GM19372 (cell line): ENCODE data around the gene HOXD13.

Source experiments
- ATAC-seq: cut with Tn5 transposase; IDR thresholded peaks from one replicate; pipeline ENCODE4 v1.9.1; 2021; ENCODE audit warnings: mild to moderate bottlenecking, low read depth, moderate library complexity; ENCODE audit not compliant: unreplicated experiment

Gene HOXD13

GRCh38 chr2:176093145-176093897 lies 800 bp downstream of the HOXD13 start:
- ATAC-seq = no peak

- ATAC-seq = no peak
Observed at GRCh38 chr2:176093898-176094249, 1.4 kb downstream of the HOXD13 start.

- no peak for ATAC-seq
Observed at GRCh38 chr2:176094349-176094748, 1.8 kb downstream of the HOXD13 start.

GRCh38 chr2:176095421-176095820 lies 2.9 kb downstream of the HOXD13 start:
- no peak for ATAC-seq

GRCh38 chr2:176096243-176096985 lies 3.9 kb downstream of the HOXD13 start:
- no peak for ATAC-seq

DNA sequence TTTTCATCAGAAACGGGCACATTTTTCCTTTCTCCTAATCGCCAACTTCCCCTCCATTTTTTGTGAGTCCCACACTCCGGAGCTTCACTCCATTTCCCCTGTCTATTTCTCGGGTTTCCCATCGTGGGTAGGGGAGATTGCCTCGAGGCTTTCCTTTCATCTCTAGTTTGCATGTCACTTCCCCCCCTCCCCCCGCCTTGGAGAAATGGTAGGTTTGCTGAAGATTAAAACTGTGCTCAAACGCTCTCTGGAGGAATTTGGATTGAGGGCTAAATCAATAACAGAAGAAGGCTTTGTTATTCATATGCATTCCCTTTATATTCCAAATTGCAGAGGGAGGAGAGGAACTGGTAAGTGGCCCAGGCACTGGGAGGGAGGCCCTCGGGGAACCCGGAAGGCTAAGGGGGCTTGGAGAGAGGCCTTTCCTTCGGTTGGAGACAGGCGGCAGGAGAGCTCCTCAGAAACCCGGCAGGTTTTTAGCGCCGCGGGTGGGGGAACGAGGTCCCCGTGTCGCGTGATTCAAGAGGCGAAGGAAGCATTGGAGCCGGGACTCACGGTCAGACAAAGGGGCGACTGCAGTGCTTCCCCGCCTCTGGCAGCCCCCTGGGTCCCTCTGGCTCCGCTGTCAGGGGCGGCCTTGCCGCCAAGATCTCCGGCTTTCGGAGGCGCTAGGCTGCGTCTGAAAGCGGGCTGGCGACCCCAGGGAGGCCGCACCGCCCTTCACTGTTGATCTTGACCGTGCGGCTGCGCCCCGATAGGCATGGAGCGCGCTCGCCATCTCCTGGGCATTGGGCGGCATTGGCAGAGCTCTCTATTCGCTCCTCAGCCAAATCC lies 4.7 kb downstream of the HOXD13 start:
- ATAC-seq = peak; percentile 87

- no peak for ATAC-seq
Observed at GRCh38 chr2:176097820-176098365, 5.4 kb downstream of the HOXD13 start.

- ATAC-seq = no peak
Observed at GRCh38 chr2:176098366-176099158, 6.0 kb downstream of the HOXD13 start.

- ATAC-seq = no peak
Observed at GRCh38 chr2:176099159-176099727, 6.7 kb downstream of the HOXD13 start.

GRCh38 chr2:176099728-176100546 lies 7.4 kb downstream of the HOXD13 start, which contains the start of gene HOXD12:
HOXD12 (plus strand) TSS chr2:176099795; CDS start chr2:176099802, 7 bp downstream.
- ATAC-seq = no peak

- ATAC-seq = no peak
Observed at GRCh38 chr2:176100547-176101140, 8.1 kb downstream of the HOXD13 start.

- ATAC-seq = no peak
Observed at GRCh38 chr2:176101216-176101830, 8.8 kb downstream of the HOXD13 start.

- no peak for ATAC-seq
Observed at GRCh38 chr2:176101842-176102241, 9.3 kb downstream of the HOXD13 start.

DNA sequence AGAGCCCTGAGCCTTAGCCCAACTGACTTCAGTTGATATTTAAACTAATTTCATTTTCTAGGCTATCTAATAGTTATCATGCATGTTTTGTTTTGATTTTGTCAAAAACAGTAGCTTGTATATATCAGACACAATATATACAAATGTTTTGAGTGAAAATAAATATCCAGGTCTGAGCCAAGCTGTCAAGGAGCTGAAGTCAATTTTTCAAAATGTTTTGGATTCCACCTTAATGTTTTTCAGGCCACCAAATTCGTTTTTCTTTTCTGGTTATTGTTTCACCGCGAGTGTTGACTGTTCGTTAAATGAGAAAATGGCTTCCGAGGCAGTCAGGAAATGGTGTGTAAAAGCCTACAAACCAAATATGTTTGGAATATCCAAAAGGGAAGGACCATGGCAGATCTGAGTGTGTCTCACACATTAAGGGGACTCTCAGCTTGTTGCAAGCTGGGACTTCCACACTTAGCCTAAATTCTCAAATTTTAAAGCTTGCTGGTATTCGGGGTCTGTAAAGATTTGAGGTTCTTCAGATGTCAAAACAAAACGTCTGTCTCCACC lies 9.9 kb downstream of the HOXD13 start:
- no peak for ATAC-seq

GRCh38 chr2:176103194-176103593 lies 10.7 kb downstream of the HOXD13 start:
- no peak for ATAC-seq

GRCh38 chr2:176103742-176104315 lies 11.3 kb downstream of the HOXD13 start:
- ATAC-seq = no peak

GRCh38 chr2:176104316-176105077 lies 12.0 kb downstream of the HOXD13 start:
- no peak for ATAC-seq
